Activated T-helper 1 cell treated with anti-CD3 and anti-CD28 coated beads, Interleukin-12 subunit alpha, Interleukin-12 subunit beta, Interleukin-2, Interleukin-4 antibody, amounts not matched to agents 30 ng/mL and 10 ng/mL and 1 ng/mL, durations not matched to agents 14 hours and 24 hours and 36 hours (primary cell): Measurements from ENCODE around the gene BCAS3. TPM values are rescaled to one million over a fixed set of nuclear protein-coding genes. Genes with fewer than 3 reads are reported as not detected.

Source experiments
- DNase-seq: peaks from one replicate; pipeline ENCODE4 v3.0.0; 2021; ENCODE audit warnings: low spot score
- H3K27ac Mint-ChIP-seq: one replicate; pipeline ENCODE4 v1.8.0; 2021; ENCODE audit warnings: mild to moderate bottlenecking, mixed read lengths
- H3K27me3 Mint-ChIP-seq: one replicate; pipeline ENCODE4 v1.8.0; 2022; ENCODE audit warnings: mild to moderate bottlenecking, moderate library complexity, mixed read lengths; ENCODE audit not compliant: insufficient read depth
- H3K36me3 Mint-ChIP-seq: one replicate; pipeline ENCODE4 v1.8.0; 2021; ENCODE audit warnings: low read depth, mixed read lengths
- H3K4me1 Mint-ChIP-seq: one replicate; pipeline ENCODE4 v1.8.0; 2021; ENCODE audit warnings: low read depth, mixed read lengths
- H3K4me3 Mint-ChIP-seq: one replicate; pipeline ENCODE4 v1.8.0; 2021; ENCODE audit warnings: mild to moderate bottlenecking, moderate library complexity, mixed read lengths
- H3K9me3 Mint-ChIP-seq: one replicate; pipeline ENCODE4 v1.8.0; 2021; ENCODE audit warnings: mixed read lengths
- intact Hi-C: fragments of 100-400 bp; cut with micrococcal nuclease; formaldehyde crosslinking; loops from one replicate; pipeline ENCODE4 v1.15.1; 2024
- total RNA-seq: library from RNA; stranded (reverse); gene quantifications from 2 replicates; pipeline ENCODE4 v1.2.3, GENCODE V29; 2022

Gene BCAS3
- total RNA-seq, 1 donor from 2014 or later, result 8.3 TPM

- no peaks in the 10 kb centered on the region for H3K9me3 Mint-ChIP-seq
- no peak for DNase-seq
- H3K27ac Mint-ChIP-seq, result no peak overlapping the region
- H3K4me3 Mint-ChIP-seq, result no peak overlapping the region
- no peaks in the 10 kb centered on the region for H3K4me1 Mint-ChIP-seq
- intact Hi-C loops, result no loop called here
- H3K36me3 Mint-ChIP-seq, result no peaks in the 10 kb centered on the region
- H3K27me3 Mint-ChIP-seq, result no peaks in the 10 kb centered on the region
These were observed 658.4 kb downstream of the BCAS3 start for GRCh38 chr17:61335845-61336655.

GRCh38 chr17:61337290-61337689 lies 659.6 kb downstream of the BCAS3 start:
- Mint-ChIP-seq H3K36me3 (no peaks in the 10 kb centered on the region), H3K27me3 (no peaks in the 10 kb centered on the region), H3K9me3 (no peaks in the 10 kb centered on the region), H3K27ac (no peak overlapping the region), H3K4me3 (no peak overlapping the region), H3K4me1 (no peaks in the 10 kb centered on the region)
- intact Hi-C loops, result no loop called here
- DNase-seq, result no peak

GRCh38 chr17:61338000-61338798 lies 660.5 kb downstream of the BCAS3 start:
- Mint-ChIP-seq H3K36me3 (no peaks in the 10 kb centered on the region), H3K9me3 (no peaks in the 10 kb centered on the region), H3K27me3 (no peaks in the 10 kb centered on the region), H3K27ac (no peak overlapping the region), H3K4me1 (no peaks in the 10 kb centered on the region), H3K4me3 (no peak overlapping the region)
- DNase-seq, result no peak
- intact Hi-C loops, result no loop called here

- no peak overlapping the region for H3K4me3 Mint-ChIP-seq
- H3K27me3 Mint-ChIP-seq, result no peaks in the 10 kb centered on the region
- H3K36me3 Mint-ChIP-seq, result no peaks in the 10 kb centered on the region
- no peak overlapping the region for H3K27ac Mint-ChIP-seq
- no peaks in the 10 kb centered on the region for H3K9me3 Mint-ChIP-seq
- H3K4me1 Mint-ChIP-seq, result no peaks in the 10 kb centered on the region
- intact Hi-C loops, result no loop called here
- DNase-seq, result no peak
These were observed 661.3 kb downstream of the BCAS3 start for GRCh38 chr17:61338874-61339478.

- Mint-ChIP-seq H3K4me1 (no peaks in the 10 kb centered on the region), H3K36me3 (no peaks in the 10 kb centered on the region), H3K4me3 (no peak overlapping the region), H3K27ac (no peak overlapping the region), H3K27me3 (no peaks in the 10 kb centered on the region), H3K9me3 (no peaks in the 10 kb centered on the region)
- DNase-seq, result no peak
- intact Hi-C loops, result no loop called here
These were observed 663.0 kb downstream of the BCAS3 start for GRCh38 chr17:61340431-61341209.

GRCh38 chr17:61343576-61343975 lies 665.9 kb downstream of the BCAS3 start:
- Mint-ChIP-seq H3K9me3 (no peaks in the 10 kb centered on the region), H3K4me1 (no peaks in the 10 kb centered on the region), H3K4me3 (no peak overlapping the region), H3K27me3 (no peaks in the 10 kb centered on the region), H3K27ac (no peak overlapping the region), H3K36me3 (no peaks in the 10 kb centered on the region)
- intact Hi-C loops, result no loop called here
- no peak for DNase-seq

- intact Hi-C loops, result no loop called here
- Mint-ChIP-seq H3K4me1 (no peaks in the 10 kb centered on the region), H3K36me3 (no peaks in the 10 kb centered on the region), H3K9me3 (no peaks in the 10 kb centered on the region), H3K27ac (no peak overlapping the region), H3K27me3 (no peaks in the 10 kb centered on the region), H3K4me3 (no peak overlapping the region)
- DNase-seq, result no peak
These were observed 667.4 kb downstream of the BCAS3 start for GRCh38 chr17:61345061-61345460.

GRCh38 chr17:61345825-61346666 lies 668.4 kb downstream of the BCAS3 start:
- H3K4me3 Mint-ChIP-seq, result no peak overlapping the region
- no peaks in the 10 kb centered on the region for H3K4me1 Mint-ChIP-seq
- no peaks in the 10 kb centered on the region for H3K36me3 Mint-ChIP-seq
- H3K9me3 Mint-ChIP-seq, result no peaks in the 10 kb centered on the region
- DNase-seq, result no peak
- intact Hi-C loops, result no loop called here
- H3K27ac Mint-ChIP-seq, result no peak overlapping the region
- H3K27me3 Mint-ChIP-seq, result no peaks in the 10 kb centered on the region

GRCh38 chr17:61349350-61349749 lies 671.7 kb downstream of the BCAS3 start:
- H3K9me3 Mint-ChIP-seq, result no peaks in the 10 kb centered on the region
- no peaks in the 10 kb centered on the region for H3K36me3 Mint-ChIP-seq
- no peak overlapping the region for H3K27ac Mint-ChIP-seq
- no peak overlapping the region for H3K4me3 Mint-ChIP-seq
- DNase-seq, result no peak
- H3K27me3 Mint-ChIP-seq, result no peaks in the 10 kb centered on the region
- intact Hi-C loops, result no loop called here
- H3K4me1 Mint-ChIP-seq, result no peaks in the 10 kb centered on the region

- intact Hi-C loops, result no loop called here
- Mint-ChIP-seq H3K9me3 (no peaks in the 10 kb centered on the region), H3K4me1 (no peaks in the 10 kb centered on the region), H3K27ac (no peak overlapping the region), H3K27me3 (no peaks in the 10 kb centered on the region), H3K36me3 (no peaks in the 10 kb centered on the region), H3K4me3 (no peak overlapping the region)
- DNase-seq, result no peak
These were observed 674.2 kb downstream of the BCAS3 start for GRCh38 chr17:61351745-61352407.

- no peak overlapping the region for H3K27ac Mint-ChIP-seq
- no peaks in the 10 kb centered on the region for H3K9me3 Mint-ChIP-seq
- DNase-seq, result no peak
These were observed 674.7 kb downstream of the BCAS3 start for GRCh38 chr17:61352408-61352770.

More at GRCh38 chr17:61352408-61352770, 674.7 kb downstream of the BCAS3 start:
- intact Hi-C loops, result no loop called here
- no peaks in the 10 kb centered on the region for H3K27me3 Mint-ChIP-seq
- no peaks in the 10 kb centered on the region for H3K4me1 Mint-ChIP-seq
- H3K4me3 Mint-ChIP-seq, result no peak overlapping the region
- no peaks in the 10 kb centered on the region for H3K36me3 Mint-ChIP-seq
